ENCODE measurements around the gene TCTN1. TPM values are rescaled to one million over a fixed set of nuclear protein-coding genes. Genes with fewer than 3 reads are reported as not detected.

TCTN1 gene
- polyA plus RNA-seq, 4 donors = 54.9 to 105 (median 81.8) TPM

DNA sequence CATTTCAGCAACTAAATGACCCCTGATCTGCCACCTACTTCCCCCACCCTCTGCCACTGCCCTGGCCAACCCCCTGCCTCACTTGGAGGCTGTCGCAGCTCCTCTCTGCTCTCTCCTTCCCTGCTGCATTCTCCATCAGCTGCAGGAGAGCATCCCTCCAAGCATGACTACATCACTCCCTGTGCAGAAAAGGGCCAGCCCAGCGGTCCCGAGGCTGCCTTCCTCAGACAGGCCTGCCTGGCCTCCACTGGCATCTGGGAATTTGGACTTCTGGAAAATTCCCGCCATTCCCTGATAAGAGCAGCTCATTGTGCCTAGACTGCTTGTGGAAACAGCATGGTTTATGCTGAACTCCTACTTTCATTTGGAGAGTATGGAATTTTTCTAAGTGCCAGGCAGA, 62.2 kb downstream of the TCTN1 start:
- DNase-seq (ENCODE audit: low read depth in 4 of 4, low spot score in 3 of 4) = no peak

- DNase-seq (ENCODE audit: low read depth in 4 of 4, low spot score in 3 of 4) = no peak
Measured at GRCh38 chr12:110677206-110677911, 63.4 kb downstream of the TCTN1 start.

DNA sequence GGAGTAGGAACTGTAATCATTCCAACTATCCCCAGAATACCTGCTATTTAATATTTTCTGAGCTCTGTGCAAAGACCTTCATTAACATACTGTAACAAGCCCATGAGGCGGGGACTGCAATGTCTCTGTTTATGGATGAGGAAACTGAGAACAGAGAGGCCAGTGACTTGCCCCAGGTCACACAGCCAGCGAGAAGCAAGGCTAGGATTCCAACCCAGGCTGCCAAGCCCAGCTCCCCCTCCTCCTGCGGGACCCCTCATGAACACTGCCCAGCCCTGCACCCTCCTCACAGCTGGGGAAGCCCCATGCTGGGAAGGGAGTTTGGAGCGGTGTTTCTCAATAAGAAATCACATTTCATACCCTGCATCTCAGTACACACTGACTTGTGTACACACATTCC, 64.1 kb downstream of the TCTN1 start:
- no peak for DNase-seq (ENCODE audit: low read depth in 4 of 4, low spot score in 3 of 4)

DNA sequence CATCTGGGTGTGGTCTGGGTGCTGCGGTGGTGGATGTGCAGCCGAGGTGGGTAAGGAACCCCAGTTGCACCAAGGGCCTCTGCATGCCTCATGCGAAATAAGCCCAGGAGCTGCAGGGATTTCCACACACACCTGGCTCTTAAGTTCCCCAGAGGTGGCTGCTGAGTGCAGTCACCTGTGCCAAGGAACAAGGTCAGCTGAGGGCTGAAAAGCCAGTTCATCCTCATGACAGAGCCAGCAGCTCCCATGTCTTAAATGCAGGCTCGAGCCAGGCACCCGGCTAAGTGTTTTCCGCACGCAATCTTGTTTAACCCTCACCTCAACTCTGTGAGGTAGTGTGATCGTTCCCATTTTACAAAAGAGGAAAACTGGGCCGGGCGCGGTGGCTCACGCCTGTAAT, 65.3 kb downstream of the TCTN1 start:
- no peak for DNase-seq (ENCODE audit: low read depth in 4 of 4, low spot score in 3 of 4)

- DNase-seq (ENCODE audit: low read depth in 4 of 4, low spot score in 3 of 4) = no peak
Measured at GRCh38 chr12:110680032-110680431, 66.1 kb downstream of the TCTN1 start.

DNA sequence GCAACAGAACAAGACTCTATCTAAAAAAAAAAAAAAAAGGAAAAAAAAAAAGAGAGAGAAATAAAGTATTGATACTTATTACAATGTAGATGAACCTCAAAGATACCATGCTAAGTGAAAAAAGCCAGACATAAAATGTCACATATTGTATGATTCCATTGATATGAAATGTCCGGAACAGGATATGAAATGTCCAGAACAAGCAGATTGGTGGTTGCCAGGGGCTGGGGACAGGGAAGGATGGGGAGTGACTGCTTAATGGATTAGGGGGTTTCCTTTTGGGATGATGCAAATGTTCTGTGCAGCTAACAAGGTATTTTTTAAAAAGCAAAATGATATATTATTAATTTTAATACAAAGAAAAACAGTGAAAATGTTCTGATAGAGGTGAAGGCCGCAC, 70.0 kb downstream of the TCTN1 start:
- DNase-seq (ENCODE audit: low read depth in 4 of 4, low spot score in 3 of 4) = no peak

DNA sequence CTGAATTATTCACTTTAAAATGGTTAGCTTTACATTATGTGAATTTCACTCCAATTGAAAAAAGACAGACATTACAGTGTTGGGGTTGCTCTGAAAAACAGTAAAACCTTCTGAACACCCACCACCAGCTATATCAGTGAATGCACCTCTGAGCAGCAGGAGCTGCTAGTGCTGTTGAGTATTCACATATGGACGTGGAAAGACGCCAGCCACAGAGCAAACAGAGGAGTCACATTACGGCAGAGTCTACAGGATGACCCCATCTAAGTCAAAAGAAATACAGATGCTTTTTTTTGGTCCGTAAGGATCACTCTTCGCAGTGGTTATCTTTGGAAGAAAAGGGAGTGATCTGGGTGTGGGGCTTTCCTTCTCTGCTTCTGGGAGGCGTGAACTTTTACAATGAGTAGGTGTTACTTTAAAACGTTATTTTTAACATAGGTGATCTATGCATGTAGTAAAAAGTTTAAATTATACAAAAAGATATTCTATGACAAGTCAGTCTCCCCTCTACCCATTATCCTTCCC, 70.4 kb downstream of the TCTN1 start:
- DNase-seq (ENCODE audit: low read depth in 4 of 4, low spot score in 3 of 4) = no peak

GRCh38 chr12:110686294-110686903, 72.5 kb downstream of the TCTN1 start:
- no peak for DNase-seq (ENCODE audit: low read depth in 4 of 4, low spot score in 3 of 4)

GRCh38 chr12:110687396-110688169, 73.7 kb downstream of the TCTN1 start:
- DNase-seq (ENCODE audit: low read depth in 4 of 4, low spot score in 3 of 4) = no peak

GRCh38 chr12:110688446-110689280, 74.7 kb downstream of the TCTN1 start, which contains the start of gene HVCN1:
Gene HVCN1, minus strand, starts transcription at chr12:110689115. Its CDS starts 5,870 bp downstream, at chr12:110683245.
- peak in 1 of 4 donors; percentile 12 for DNase-seq (ENCODE audit: low read depth in 4 of 4, low spot score in 3 of 4)

GRCh38 chr12:110689281-110690126, 75.6 kb downstream of the TCTN1 start:
- peak in 2 of 4 donors; percentile 31 to 48 for DNase-seq (ENCODE audit: low read depth in 4 of 4, low spot score in 3 of 4)

- no peak for DNase-seq (ENCODE audit: low read depth in 4 of 4, low spot score in 3 of 4)
Measured at GRCh38 chr12:110690127-110690430, 76.2 kb downstream of the TCTN1 start.

GRCh38 chr12:110693731-110694130, 79.8 kb downstream of the TCTN1 start:
- no peak for DNase-seq (ENCODE audit: low read depth in 4 of 4, low spot score in 3 of 4)

DNA sequence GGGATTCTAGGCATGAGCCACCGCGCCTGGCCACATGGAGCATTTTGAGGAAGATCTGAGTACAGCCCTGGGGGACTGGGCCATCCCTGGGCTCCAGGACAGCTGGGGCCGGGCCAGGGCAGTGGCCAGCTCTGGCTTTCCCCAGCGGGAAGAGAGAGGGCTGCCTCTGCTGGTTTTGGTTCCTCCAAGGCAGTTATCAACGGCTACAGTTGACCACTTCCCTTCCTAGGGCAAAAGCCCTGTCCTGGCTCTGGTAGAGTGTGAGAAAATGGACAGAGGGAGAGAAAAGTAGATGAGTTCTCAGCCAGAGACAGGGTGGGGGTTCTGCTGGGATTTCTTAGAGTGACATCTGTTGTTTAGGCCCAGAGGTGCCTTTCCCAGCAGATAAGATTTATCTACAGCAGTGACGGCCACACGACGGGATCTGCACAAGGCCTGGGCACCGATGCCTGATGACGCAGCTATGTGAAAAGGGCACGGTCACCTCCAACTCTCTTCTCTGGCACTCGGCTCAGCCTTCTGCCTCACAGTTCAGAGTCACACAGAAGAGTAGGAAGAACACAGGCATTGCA, 80.5 kb downstream of the TCTN1 start:
- DNase-seq (ENCODE audit: low read depth in 4 of 4, low spot score in 3 of 4) = no peak

DNA sequence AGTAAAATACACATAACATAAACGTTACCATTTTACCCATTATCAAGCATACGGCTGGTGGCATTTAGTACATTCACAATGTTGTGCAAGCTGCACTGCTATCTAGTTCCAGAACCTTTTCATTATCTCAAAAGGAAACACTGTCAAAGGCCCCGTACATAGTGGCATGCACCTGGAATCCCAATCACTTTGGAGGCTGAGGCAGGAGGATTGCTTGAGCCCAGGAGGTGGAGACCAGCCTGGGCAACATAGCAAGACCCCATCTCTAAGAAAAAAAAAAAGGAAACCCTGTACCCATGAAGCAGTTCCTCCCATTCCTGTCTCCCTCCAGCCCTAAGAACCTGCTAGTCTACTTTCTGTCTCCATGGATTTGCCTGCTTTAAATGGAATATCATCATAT, 82.4 kb downstream of the TCTN1 start:
- DNase-seq (ENCODE audit: low read depth in 4 of 4, low spot score in 3 of 4) = no peak

DNA sequence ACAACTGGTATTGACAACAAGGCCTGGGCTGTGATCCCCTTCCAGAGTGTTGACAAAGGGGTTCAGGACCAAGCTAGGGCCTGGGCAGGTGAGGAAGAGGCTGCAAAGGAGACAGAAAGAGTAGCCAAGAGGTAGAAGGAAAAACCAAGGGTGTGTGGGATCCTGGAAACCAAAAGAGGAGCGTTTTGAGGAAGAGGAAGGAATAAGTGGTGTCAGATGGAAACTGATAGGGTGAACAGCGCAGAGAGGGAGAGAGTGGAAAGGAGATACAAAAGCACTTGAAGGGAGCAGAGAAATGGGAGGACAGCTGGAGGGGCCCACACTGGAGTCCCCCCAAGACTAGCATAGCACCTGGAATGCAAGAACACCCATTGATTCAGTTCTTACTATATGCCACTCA, 83.3 kb downstream of the TCTN1 start:
- no peak for DNase-seq (ENCODE audit: low read depth in 4 of 4, low spot score in 3 of 4)

DNA sequence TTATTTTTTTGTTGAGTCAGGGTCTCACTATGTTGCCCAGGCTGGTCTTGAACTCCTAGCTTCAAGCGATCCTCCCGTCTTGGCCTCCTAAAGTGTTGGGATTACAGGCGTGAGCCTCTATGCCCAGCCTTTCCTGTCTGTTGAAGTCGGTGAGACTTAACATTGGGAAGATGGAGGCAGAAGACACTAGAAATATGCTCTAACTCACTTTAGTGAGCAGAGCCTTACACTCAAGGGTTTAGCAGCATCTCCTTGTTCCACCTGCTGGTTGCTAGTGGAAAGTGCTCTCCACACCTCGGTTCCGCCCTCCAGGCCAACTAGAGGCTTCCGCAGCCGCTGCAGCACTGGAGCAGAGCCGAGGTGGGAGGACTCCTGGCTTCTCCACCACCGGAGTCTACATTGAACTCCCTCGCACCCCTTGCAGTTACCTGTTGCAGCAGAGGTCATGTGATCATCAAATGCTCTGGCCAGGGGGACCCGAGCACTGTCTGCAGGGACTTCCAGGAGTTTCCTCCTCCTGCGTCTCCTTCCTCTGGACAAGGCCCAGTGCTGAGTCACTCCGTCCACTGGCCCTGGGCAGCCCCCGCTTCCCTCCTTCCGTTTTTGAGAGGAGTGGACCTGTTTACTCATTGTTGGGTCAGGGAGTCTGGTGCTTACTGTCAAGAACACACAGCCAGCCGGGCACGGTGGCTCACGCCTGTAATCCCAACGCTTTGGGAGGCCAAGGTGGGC, 84.4 kb downstream of the TCTN1 start:
- peak in 3 of 4 donors; percentile 35 to 52 (median 40) for DNase-seq (ENCODE audit: low read depth in 4 of 4, low spot score in 3 of 4)

Data from left renal pelvis (tissue), 4 donors.